Loucy (cell line): Measurements from ENCODE around the gene AAMDC.

Experiments used
- H2AFZ ChIP-seq: fragments of 200-600 bp; sonication (generic); 2 replicates; pipeline ENCODE4 v1.6.0; 2016; ENCODE audit warnings: antibody characterized with exemption, mild to moderate bottlenecking, low read length, moderate library complexity
- H3F3A ChIP-seq: fragments of 200-600 bp; 2 replicates; pipeline ENCODE4 v1.6.0; 2016; ENCODE audit warnings: antibody characterized with exemption, low read depth, mild to moderate bottlenecking
- H3K27me3 ChIP-seq: fragments of 200-600 bp; sonication (generic); 2 replicates; pipeline ENCODE4 v1.6.1; 2014; ENCODE audit warnings: low read length, mild to moderate bottlenecking; ENCODE audit not compliant: insufficient read depth, poor library complexity, severe bottlenecking
- H3K36me3 ChIP-seq: fragments of 200-600 bp; sonication (generic); 2 replicates; pipeline ENCODE4 v1.6.1; 2016; ENCODE audit warnings: low read length; ENCODE audit not compliant: insufficient read depth
- H3K4me1 ChIP-seq: fragments of 200-600 bp; sonication (generic); 2 replicates; pipeline ENCODE4 v1.5.1; 2014; ENCODE audit warnings: low read length, mild to moderate bottlenecking; ENCODE audit not compliant: insufficient read depth, poor library complexity, severe bottlenecking
- H3K4me2 ChIP-seq: fragments of 200-600 bp; sonication (generic); 2 replicates; pipeline ENCODE4 v1.6.0; 2014; ENCODE audit warnings: antibody characterized with exemption, low read length, low read depth, mild to moderate bottlenecking; ENCODE audit not compliant: poor library complexity, severe bottlenecking
- H3K4me3 ChIP-seq: fragments of 200-600 bp; sonication (generic); 2 replicates; pipeline ENCODE4 v1.5.1; 2014; ENCODE audit warnings: low read length, mild to moderate bottlenecking, mixed read lengths; ENCODE audit not compliant: poor library complexity, severe bottlenecking
- H3K79me2 ChIP-seq: fragments of 200-600 bp; sonication (generic); 2 replicates; pipeline ENCODE4 v1.6.1; 2014; ENCODE audit warnings: low read length; ENCODE audit not compliant: insufficient read depth
- H3K9ac ChIP-seq: fragments of 200-600 bp; sonication (generic); 2 replicates; pipeline ENCODE4 v1.6.0; 2014; ENCODE audit warnings: mild to moderate bottlenecking, low read depth, low read length, moderate library complexity; ENCODE audit not compliant: poor library complexity, severe bottlenecking
- H3K9me2 ChIP-seq: fragments of 200-600 bp; sonication (generic); replicated peaks from 2 replicates; pipeline ENCODE4 v1.6.1; 2016; ENCODE audit warnings: low read depth, low read length, mixed read lengths
- H3K9me3 ChIP-seq: fragments of 200-600 bp; sonication (generic); 2 replicates; pipeline ENCODE4 v1.6.1; 2014; ENCODE audit warnings: mild to moderate bottlenecking, antibody characterized with exemption, low read length, low read depth; ENCODE audit not compliant: insufficient read depth
- H4K20me1 ChIP-seq: fragments of 200-600 bp; sonication (generic); 2 replicates; pipeline ENCODE4 v1.6.0; 2014; ENCODE audit warnings: antibody characterized with exemption, low read length, mild to moderate bottlenecking; ENCODE audit not compliant: insufficient read depth, poor library complexity, severe bottlenecking
- CTCF ChIP-seq: fragments of 200-600 bp; sonication (generic); conservative IDR thresholded peaks from 2 replicates; pipeline ENCODE4 v1.5.1; 2014; ENCODE audit warnings: mild to moderate bottlenecking, antibody characterized with exemption, low read length
- EZH2phosphoT487 ChIP-seq: fragments of 200-600 bp; IDR thresholded peaks from 2 replicates; pipeline ENCODE4 v1.6.1; 2018; ENCODE audit warnings: antibody characterized with exemption, mild to moderate bottlenecking, moderate library complexity, borderline replicate concordance

The AAMDC gene

GRCh38 chr11:77784572-77784971 lies 36.4 kb upstream of the AAMDC start:
- no peak overlapping the region for H3K9ac ChIP-seq
- H3K4me3 ChIP-seq = no peak overlapping the region
- H3K36me3 ChIP-seq = no peaks in the 10 kb centered on the region; the same call in 1 of the 2 replicates
- H3F3A ChIP-seq = no peaks in the 10 kb centered on the region
- H3K27me3 ChIP-seq = no peaks in the 10 kb centered on the region
- no peaks in the 10 kb centered on the region for H3K4me1 ChIP-seq
- TF ChIP-seq CTCF = no peak
- no peak for TF ChIP-seq EZH2phosphoT487
- H3K79me2 ChIP-seq = peaks cover 98% of the 10 kb centered on the region
- peaks cover 87% of the 10 kb centered on the region for H4K20me1 ChIP-seq
- no peaks in the 10 kb centered on the region for H3K9me3 ChIP-seq
- no peaks in the 10 kb centered on the region for H3K9me2 ChIP-seq
- no peak overlapping the region for H2AFZ ChIP-seq
- no peak overlapping the region for H3K4me2 ChIP-seq

- Histone ChIP-seq H3K9me2 (no peaks in the 10 kb centered on the region), H3K4me3 (no peak overlapping the region), H2AFZ (no peak overlapping the region), H3K4me2 (no peak overlapping the region), H3K27me3 (no peaks in the 10 kb centered on the region), H3K9ac (no peak overlapping the region), H3K79me2 (peaks cover 98% of the 10 kb centered on the region), H3K4me1 (no peaks in the 10 kb centered on the region), H3K9me3 (peaks cover 6% of the 10 kb centered on the region; the same call in 1 of the 2 replicates), H4K20me1 (peaks cover 69% of the 10 kb centered on the region), H3K36me3 (peaks cover 15% of the 10 kb centered on the region; the same call in 1 of the 2 replicates), H3F3A (no peaks in the 10 kb centered on the region)
- TF ChIP-seq CTCF = no peak
- TF ChIP-seq EZH2phosphoT487 = no peak
Observed at GRCh38 chr11:77789061-77789730, 31.7 kb upstream of the AAMDC start.

GRCh38 chr11:77789731-77790476 lies 31.0 kb upstream of the AAMDC start:
- Histone ChIP-seq H3K9me3 (peaks cover 6% of the 10 kb centered on the region; the same call in 1 of the 2 replicates), H4K20me1 (peaks cover 69% of the 10 kb centered on the region), H3K4me3 (no peak overlapping the region), H3K9ac (no peak overlapping the region), H2AFZ (no peak overlapping the region), H3K9me2 (no peaks in the 10 kb centered on the region), H3K36me3 (peaks cover 15% of the 10 kb centered on the region; the same call in 1 of the 2 replicates), H3F3A (no peaks in the 10 kb centered on the region), H3K4me1 (no peaks in the 10 kb centered on the region), H3K4me2 (no peak overlapping the region), H3K27me3 (no peaks in the 10 kb centered on the region), H3K79me2 (peaks cover 98% of the 10 kb centered on the region)
- TF ChIP-seq EZH2phosphoT487 (no peak), CTCF (no peak)
